GM23338 (cell line): ENCODE data around the gene PRIMPOL.

ENCODE experiments used
- CREB1 ChIP-seq: fragments of 250-450 bp; sonication (Bioruptor Pico); IDR thresholded peaks from 2 replicates; pipeline ENCODE4 v1.5.0; 2020; ENCODE audit warnings: low read depth, mild to moderate bottlenecking, moderate library complexity
- CTCF ChIP-seq, 2 experiments: fragments of 200-600 bp in 1 of 2; sonication (generic) in 1 of 2; conservative IDR thresholded peaks; 2 replicates each; pipeline versions ENCODE4 v1.5.1 to v1.6.1; 2016 to 2017; ENCODE audit warnings: antibody characterized with exemption in 2 of 2, low read depth in 2 of 2, mild to moderate bottlenecking in 2 of 2, moderate library complexity in 1 of 2
- ETS1 ChIP-seq: IDR thresholded peaks from 2 replicates; pipeline ENCODE4 v1.6.1; 2016; ENCODE audit warnings: antibody characterized with exemption
- EZH2 ChIP-seq: fragments of 200-600 bp; sonication (generic); IDR thresholded peaks from one replicate; pipeline ENCODE4 v1.8.0; 2017; ENCODE audit warnings: antibody characterized with exemption, mild to moderate bottlenecking, low read depth; ENCODE audit not compliant: unreplicated experiment
- JUNB ChIP-seq: IDR thresholded peaks from one replicate; pipeline ENCODE4 v1.6.1; 2016; ENCODE audit warnings: antibody characterized with exemption; ENCODE audit not compliant: unreplicated experiment
- POLR2AphosphoS5 ChIP-seq: IDR thresholded peaks from 2 replicates; pipeline ENCODE4 v1.6.1; 2016; ENCODE audit warnings: antibody characterized with exemption, low read depth
- REST ChIP-seq: IDR thresholded peaks from one replicate; pipeline ENCODE4 v1.6.1; 2018; ENCODE audit warnings: antibody characterized with exemption; ENCODE audit not compliant: unreplicated experiment

- TF ChIP-seq CTCF (conservative IDR thresholded peaks at IDR 0.05; ENCODE audit: low read depth in 2 of 2) = no peak
- TF ChIP-seq POLR2AphosphoS5 = no peak
- TF ChIP-seq EZH2 = no peak
- TF ChIP-seq REST = no peak
- TF ChIP-seq ETS1 = no peak
- no peak for TF ChIP-seq JUNB
- TF ChIP-seq CREB1 (CRISPR knock-in tag) = no peak
Measured at GRCh38 chr4:184674011-184674410, 24.5 kb downstream of the PRIMPOL start.
